HepG2 (cell line): ENCODE measurements around the gene CCL27. TPM values are rescaled to one million over a fixed set of nuclear protein-coding genes. Genes with fewer than 3 reads are reported as not detected.

ENCODE experiments used
- BHLHE40 ChIP-seq: IDR thresholded peaks from 2 replicates; pipeline ENCODE4 v1.6.1; 2011; ENCODE audit warnings: low read length, improper control_type of control experiment
- ELF4 ChIP-seq: sonication (generic); formaldehyde crosslinking; IDR thresholded peaks from 2 replicates; pipeline ENCODE4 v1.5.0; 2020; ENCODE audit warnings: missing genetic modification reagents, mild to moderate bottlenecking, moderate library complexity, borderline replicate concordance
- GRHL1 ChIP-seq: sonication (generic); formaldehyde crosslinking; conservative IDR thresholded peaks from 2 replicates; pipeline ENCODE4 v1.8.0; 2022; ENCODE audit warnings: missing genetic modification reagents
- HNF4A ChIP-seq: sonication (generic); formaldehyde crosslinking; IDR thresholded peaks from 2 replicates; pipeline ENCODE4 v1.4.0; 2020; ENCODE audit warnings: missing genetic modification reagents
- HNRNPH1 ChIP-seq: fragments of 200-400 bp; formaldehyde crosslinking; optimal IDR thresholded peaks from 2 replicates; pipeline ENCODE3; 2017; ENCODE audit warnings: mild to moderate bottlenecking, low read depth, low read length
- IKZF5 ChIP-seq: IDR thresholded peaks from 2 replicates; pipeline ENCODE4 v1.6.1; 2018; ENCODE audit warnings: missing genetic modification reagents, mild to moderate bottlenecking, missing compliant biosample characterization
- JUNB ChIP-seq: sonication (generic); formaldehyde crosslinking; IDR thresholded peaks from 2 replicates; pipeline ENCODE4 v1.8.0; 2022; ENCODE audit warnings: missing genetic modification reagents, mild to moderate bottlenecking, borderline replicate concordance
- KDM4B ChIP-seq: sonication (generic); formaldehyde crosslinking; IDR thresholded peaks from 2 replicates; pipeline ENCODE4 v1.4.0; 2020; ENCODE audit warnings: missing genetic modification reagents
- MIXL1 ChIP-seq: IDR thresholded peaks from 2 replicates; pipeline ENCODE4 v1.6.1; 2016
- MLLT10 ChIP-seq: sonication (generic); formaldehyde crosslinking; IDR thresholded peaks from 2 replicates; pipeline ENCODE4 v1.4.0; 2020; ENCODE audit warnings: missing genetic modification reagents
- MTA1 ChIP-seq: sonication (generic); formaldehyde crosslinking; IDR thresholded peaks from 2 replicates; pipeline ENCODE4 v1.4.0; 2020; ENCODE audit warnings: missing genetic modification reagents, mild to moderate bottlenecking, borderline replicate concordance
- MTF1 ChIP-seq: sonication (generic); formaldehyde crosslinking; IDR thresholded peaks from 2 replicates; pipeline ENCODE4 v1.5.0; 2020; ENCODE audit warnings: missing genetic modification reagents
- MYPOP ChIP-seq: sonication (generic); formaldehyde crosslinking; IDR thresholded peaks from 2 replicates; pipeline ENCODE4 v1.8.1; 2023; ENCODE audit warnings: mild to moderate bottlenecking, moderate library complexity, missing genetic modification reagents
- POLR2A ChIP-seq, 2 experiments: IDR thresholded peaks; 2 replicates each; pipeline ENCODE4 v1.6.1; 2011; ENCODE audit warnings: low read depth in 2 of 2, low read length in 2 of 2, mild to moderate bottlenecking in 1 of 2, moderate library complexity in 1 of 2; ENCODE audit not compliant: insufficient read depth in 1 of 2
- PPARG ChIP-seq: conservative IDR thresholded peaks from 2 replicates; pipeline ENCODE4 v1.6.1; 2016; ENCODE audit warnings: missing biosample characterization, missing genetic modification reagents
- SETDB1 ChIP-seq: sonication (generic); formaldehyde crosslinking; IDR thresholded peaks from 2 replicates; pipeline ENCODE4 v1.5.1; 2020; ENCODE audit warnings: missing genetic modification reagents, mild to moderate bottlenecking, borderline replicate concordance
- SNRNP70 ChIP-seq: fragments of 200-400 bp; formaldehyde crosslinking; IDR thresholded peaks from 2 replicates; pipeline ENCODE4 v1.6.1; 2017; ENCODE audit warnings: mild to moderate bottlenecking, low read depth, low read length, moderate library complexity
- TEAD3 ChIP-seq: optimal IDR thresholded peaks from 2 replicates; pipeline ENCODE3; 2016; ENCODE audit warnings: borderline replicate concordance
- ZEB1 ChIP-seq: IDR thresholded peaks from 2 replicates; pipeline ENCODE4 v1.6.1; 2012; ENCODE audit warnings: mild to moderate bottlenecking, low read depth, inconsistent platforms; ENCODE audit not compliant: insufficient replicate concordance
- ZFP62 ChIP-seq: sonication (generic); formaldehyde crosslinking; IDR thresholded peaks from 2 replicates; pipeline ENCODE4 v1.4.0; 2020; ENCODE audit warnings: missing genetic modification reagents
- ZMYM2 ChIP-seq: sonication (generic); formaldehyde crosslinking; IDR thresholded peaks from 2 replicates; pipeline ENCODE4 v1.8.0; 2022; ENCODE audit warnings: mild to moderate bottlenecking, missing genetic modification reagents
- ZNF232 ChIP-seq: sonication (generic); formaldehyde crosslinking; IDR thresholded peaks from 2 replicates; pipeline ENCODE4 v1.4.0; 2020; ENCODE audit warnings: missing genetic modification reagents, borderline replicate concordance
- ZNF296 ChIP-seq: sonication (generic); formaldehyde crosslinking; conservative IDR thresholded peaks from 2 replicates; pipeline ENCODE4 v1.5.0; 2020; ENCODE audit warnings: mild to moderate bottlenecking, missing genetic modification reagents
- ZNF354B ChIP-seq: sonication (generic); formaldehyde crosslinking; IDR thresholded peaks from 2 replicates; pipeline ENCODE4 v1.8.0; 2022; ENCODE audit warnings: mild to moderate bottlenecking, missing genetic modification reagents
- ZNF484 ChIP-seq: sonication (generic); formaldehyde crosslinking; IDR thresholded peaks from 2 replicates; pipeline ENCODE4 v1.5.1; 2020; ENCODE audit warnings: mild to moderate bottlenecking, low read depth, missing genetic modification reagents, borderline replicate concordance
- ZNF761 ChIP-seq: sonication (generic); formaldehyde crosslinking; conservative IDR thresholded peaks from 2 replicates; pipeline ENCODE4 v1.4.0; 2020; ENCODE audit warnings: mild to moderate bottlenecking, missing genetic modification reagents
- ZSCAN31 ChIP-seq: sonication (generic); formaldehyde crosslinking; IDR thresholded peaks from 2 replicates; pipeline ENCODE4 v1.5.0; 2020; ENCODE audit warnings: low read depth, mild to moderate bottlenecking, missing genetic modification reagents
- polyA plus RNA-seq, 8 experiments: library from polyadenylated mRNA; depleted of rRNA in 3 of 8; stranded (reverse) in 7 of 8; unstranded in 1 of 8; fragments of >200 nt; fragmentation: Illumina TruSeq in 4 of 8; extraction: Trizol in 4 of 8; gene quantifications; 2 replicates each; pipeline versions ENCODE4 v1.2.1 to v1.2.3, GENCODE V29; 2011 to 2016; ENCODE audit warnings: low read depth in 4 of 8, missing spikeins in 1 of 8, mixed read lengths in 1 of 8; ENCODE audit not compliant: insufficient read depth in 1 of 8
- total RNA-seq, 5 experiments: library from RNA; depleted of rRNA; stranded (reverse); fragments of >200 nt; fragmentation: Illumina TruSeq; extraction: Trizol; gene quantifications; 2 replicates each; pipeline ENCODE4 v1.2.3, GENCODE V29; 2016; ENCODE audit warnings: low read depth in 1 of 5

The CCL27 gene
- total and polyA plus RNA-seq, 2 of the 13 experiments (the other 11 are each of a cell fraction or from before 2014, with no cell fraction given): not detected

- peak; percentile 87; the same call in 1 of the 2 replicates for TF ChIP-seq ZSCAN31 (CRISPR knock-in tag)
- no peak for TF ChIP-seq SNRNP70
- no peak; the same call in 1 of the 2 replicates for TF ChIP-seq HNF4A
- peak; percentile 49; the same call in 1 of the 2 replicates for TF ChIP-seq MIXL1 (CRISPR knock-in tag)
- no peak for TF ChIP-seq ELF4 (CRISPR knock-in tag)
- no peak for TF ChIP-seq ZNF484 (CRISPR knock-in tag)
- peak in 1 of 2 experiments; percentile 72; a peak in 2 of 4 replicates for TF ChIP-seq POLR2A (IDR thresholded peaks at IDR 0.05; ENCODE audit: insufficient read depth in 1 of 2, low read depth in 2 of 2, low read length in 2 of 2)
- TF ChIP-seq IKZF5 (CRISPR knock-in tag): peak; percentile 60; the same call in 1 of the 2 replicates
- no peak for TF ChIP-seq MTF1 (CRISPR knock-in tag)
- peak; percentile 23 for TF ChIP-seq TEAD3
- TF ChIP-seq HNRNPH1: no peak
- TF ChIP-seq KDM4B: peak; percentile 30; the same call in 1 of the 2 replicates
- no peak for TF ChIP-seq JUNB (CRISPR knock-in tag)
- TF ChIP-seq ZMYM2: no peak
- no peak for TF ChIP-seq ZEB1
- TF ChIP-seq ZNF296 (CRISPR knock-in tag): no peak
- TF ChIP-seq MYPOP (CRISPR knock-in tag): peak; percentile 98
- peak; percentile 38; the same call in 1 of the 2 replicates for TF ChIP-seq MTA1 (CRISPR knock-in tag)
- TF ChIP-seq GRHL1 (CRISPR knock-in tag): no peak
- peak; percentile 53; the same call in 1 of the 2 replicates for TF ChIP-seq ZNF761 (CRISPR knock-in tag)
- TF ChIP-seq SETDB1 (CRISPR knock-in tag): no peak
- no peak for TF ChIP-seq PPARG (CRISPR knock-in tag)
- TF ChIP-seq ZFP62 (CRISPR knock-in tag): no peak
- TF ChIP-seq ZNF232: no peak; the same call in 1 of the 2 replicates
- peak; percentile 90 for TF ChIP-seq BHLHE40
- TF ChIP-seq MLLT10: no peak
- TF ChIP-seq ZNF354B (CRISPR knock-in tag): peak; percentile 65; the same call in 1 of the 2 replicates
Observed at GRCh38 chr9:34637356-34638137, 24.9 kb downstream of the CCL27 start, which contains the start of gene SIGMAR1 (continued).
